Effector CD8-positive, alpha-beta T cell (primary cell): Measurements from ENCODE around the gene SLC25A4.
"Not testable (repeated sequence)": the region's sequence is repeated elsewhere in the genome, so short reads cannot be mapped to it uniquely, and the experiment has no call there.

ENCODE experiments used
- DNase-seq: peaks from one replicate; lab custom pipeline; 2025; lab: John Stamatoyannopoulos, UW

Gene SLC25A4

DNA sequence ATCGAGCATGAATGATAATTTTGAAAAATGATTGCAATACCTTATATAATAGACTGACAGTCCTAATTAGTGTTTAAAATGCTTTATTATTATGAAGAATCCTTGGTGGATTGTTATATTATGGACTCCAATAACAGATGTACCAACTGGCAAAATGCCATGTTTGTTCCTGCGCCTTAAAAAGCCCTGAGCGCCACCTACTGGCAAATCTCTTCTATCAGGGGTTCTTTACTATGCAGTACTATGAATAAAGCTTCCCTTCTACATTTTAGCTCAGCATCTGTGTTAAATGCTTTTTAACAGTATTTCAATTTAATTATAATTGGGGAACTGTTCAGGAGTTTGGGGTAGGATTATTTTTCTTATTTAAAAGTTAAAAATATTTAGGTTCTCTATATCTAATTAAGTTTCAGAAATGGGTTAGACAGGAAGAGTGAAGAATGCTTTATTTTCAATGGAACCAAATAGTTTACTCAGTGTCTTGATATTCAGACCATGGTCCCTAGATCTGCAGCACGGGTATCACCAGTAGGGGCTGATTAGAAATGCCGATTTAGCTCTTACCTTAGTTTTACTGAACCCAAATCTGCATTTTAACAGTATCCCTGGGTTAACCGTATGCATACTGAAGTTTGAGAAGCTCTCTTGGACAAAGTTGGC lies 40.7 kb downstream of the SLC25A4 start:
- DNase-seq = peak; percentile 66

DNA sequence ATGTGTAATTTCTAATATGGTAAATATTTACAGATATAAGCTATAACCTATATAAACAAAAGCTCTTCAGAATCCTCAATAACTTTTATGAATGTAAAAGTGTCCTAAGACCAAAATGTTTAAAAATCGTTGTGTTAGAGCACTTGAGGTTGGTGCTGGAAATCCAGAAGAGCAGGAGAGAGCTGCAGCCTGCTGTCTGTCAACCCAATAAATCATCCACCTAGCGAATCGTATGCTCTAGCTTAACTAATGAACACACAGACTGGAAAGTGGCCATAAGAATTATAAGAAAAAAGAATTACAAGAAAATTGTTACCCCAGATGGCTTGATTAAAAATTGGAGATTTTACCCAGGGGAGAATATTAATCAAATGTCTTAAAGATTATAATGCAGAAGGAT lies 43.7 kb downstream of the SLC25A4 start:
- DNase-seq = no peak

- DNase-seq = no peak
Observed at GRCh38 chr4:185189606-185190305, 46.7 kb downstream of the SLC25A4 start.

DNA sequence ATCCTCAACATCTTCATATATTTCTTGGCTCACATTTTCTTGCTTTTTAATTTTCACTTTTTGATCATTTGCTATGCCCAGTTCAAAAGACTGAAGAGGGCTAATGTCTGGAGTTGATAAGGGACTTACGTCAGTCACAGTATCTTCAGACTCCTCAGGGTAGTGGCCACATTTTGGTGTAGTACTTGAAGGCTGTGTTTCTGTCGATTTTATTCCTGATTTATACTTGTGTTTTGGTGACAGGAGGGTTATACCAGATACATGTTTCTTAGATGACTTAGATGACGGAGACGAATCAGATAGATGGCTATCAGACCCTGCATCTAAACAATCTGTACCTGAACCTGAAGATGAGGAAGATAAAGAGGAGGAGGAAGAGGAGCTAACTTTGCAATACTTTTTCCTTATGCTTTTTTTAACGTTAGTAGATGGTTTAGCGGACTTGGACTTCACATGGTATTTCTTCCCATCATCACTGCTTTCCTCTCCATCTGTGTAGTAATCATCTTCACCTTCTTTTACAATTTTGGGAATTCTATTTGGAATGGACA lies 47.3 kb downstream of the SLC25A4 start:
- no peak for DNase-seq

DNA sequence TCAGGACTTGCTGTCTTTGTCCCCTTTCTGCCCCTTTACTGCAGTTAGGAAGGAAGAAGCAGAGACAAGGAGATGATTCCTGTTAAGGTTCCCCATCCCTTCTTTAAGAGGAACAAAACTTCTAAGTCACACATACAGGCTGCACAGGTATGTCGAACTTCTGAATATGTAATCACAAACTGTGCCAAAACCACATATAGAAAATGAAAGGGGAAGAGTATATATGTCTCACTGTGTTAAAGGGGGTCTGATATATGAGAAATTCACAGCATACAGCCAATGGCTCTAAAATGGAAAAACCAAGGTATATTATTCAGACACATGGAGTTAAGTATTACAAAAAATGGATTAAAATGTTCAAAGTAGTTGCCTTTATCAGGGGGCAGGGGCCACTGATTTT lies 49.0 kb downstream of the SLC25A4 start:
- DNase-seq = no peak

- DNase-seq = no peak
Observed at GRCh38 chr4:185194924-185195888, 52.1 kb downstream of the SLC25A4 start.

DNA sequence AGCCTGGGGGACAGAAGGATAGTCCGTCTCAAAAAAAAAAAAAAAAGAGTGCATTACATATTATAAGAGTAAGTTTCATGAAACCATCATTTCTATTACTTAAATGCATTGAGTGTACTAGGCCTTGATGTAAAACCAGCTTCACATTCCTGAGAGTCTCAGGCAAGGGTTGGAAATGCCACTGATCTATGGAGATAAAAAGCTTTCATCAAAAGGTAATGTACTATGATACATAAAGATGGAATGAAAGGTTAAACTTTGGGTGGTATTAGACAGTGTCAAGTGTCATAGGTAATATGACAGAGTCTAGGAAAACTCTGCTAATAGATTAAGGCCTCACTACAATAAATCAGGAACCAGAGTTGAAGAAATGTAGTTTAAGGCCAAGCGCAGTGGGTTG lies 53.4 kb downstream of the SLC25A4 start:
- DNase-seq = no peak

DNA sequence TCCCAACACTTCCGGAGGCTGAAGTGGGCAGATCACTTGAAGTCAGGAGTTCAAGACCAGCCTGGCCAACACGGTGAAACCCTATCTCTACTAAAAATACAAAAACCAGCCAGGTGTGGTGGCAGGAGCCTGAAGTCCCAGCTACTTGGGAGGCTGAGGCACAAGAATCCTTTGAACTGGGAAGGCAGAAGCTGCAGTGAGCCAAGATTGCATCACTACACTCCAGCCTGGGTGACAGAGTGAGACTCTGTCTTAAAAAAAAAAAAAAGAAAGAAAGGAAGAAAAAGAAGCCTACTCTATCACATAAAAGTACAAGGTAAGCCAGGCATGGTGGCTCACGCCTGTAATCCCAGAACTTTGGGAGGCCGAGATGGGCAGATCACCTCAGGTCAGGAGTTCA lies 55.1 kb downstream of the SLC25A4 start:
- DNase-seq = not testable (repeated sequence)
